ENCODE data around the gene TAMM41. TPM values are rescaled to one million over a fixed set of nuclear protein-coding genes. Genes with fewer than 3 reads are reported as not detected.

Gene TAMM41
- total and polyA plus RNA-seq, 10 of the 15 experiments (the other 5 are each of a cell fraction or from before 2014, with no cell fraction given) = 10.4 to 36.6 (median 18.3) TPM

GRCh38 chr3:11803977-11804892 lies 42.5 kb downstream of the TAMM41 start:
- POLR2A ChIA-PET = no interaction called here
- DNase-seq (ENCODE audit: low read depth, low spot score) = no peak
- WGBS (ENCODE audit: insufficient coverage, insufficient replicate concordance, low lambda C conversion rate, missing lambda C conversion rate) = 50% methylated on average over 2 of the region's 2 CpGs
- TF ChIP-seq BCLAF1 (IDR thresholded peaks at IDR 0.05) (no peak), ZNF217 (IDR thresholded peaks at IDR 0.05) (no peak), RAD21 (IDR thresholded peaks at IDR 0.05; ENCODE audit: insufficient read depth, low read depth, low read length) (peak; percentile 61), BCL11A (IDR thresholded peaks at IDR 0.05; ENCODE audit: low read depth, low read length) (no peak), ETV6 (conservative IDR thresholded peaks at IDR 0.05 in 1 of 2, IDR thresholded peaks at IDR 0.05 in 1 of 2; ENCODE audit: borderline replicate concordance in 1 of 2, low read depth in 1 of 2) (no peak), BHLHE40 (IDR thresholded peaks at IDR 0.05; ENCODE audit: borderline replicate concordance in 1 of 2, low read depth in 2 of 2, low read length in 1 of 2) (no peak), E4F1 (IDR thresholded peaks at IDR 0.05; ENCODE audit: borderline replicate concordance, partially characterized antibody) (no peak), RUNX3 (IDR thresholded peaks at IDR 0.05; ENCODE audit: low read length) (peak; percentile 46)
- TF ChIP-seq, protein P1, sequence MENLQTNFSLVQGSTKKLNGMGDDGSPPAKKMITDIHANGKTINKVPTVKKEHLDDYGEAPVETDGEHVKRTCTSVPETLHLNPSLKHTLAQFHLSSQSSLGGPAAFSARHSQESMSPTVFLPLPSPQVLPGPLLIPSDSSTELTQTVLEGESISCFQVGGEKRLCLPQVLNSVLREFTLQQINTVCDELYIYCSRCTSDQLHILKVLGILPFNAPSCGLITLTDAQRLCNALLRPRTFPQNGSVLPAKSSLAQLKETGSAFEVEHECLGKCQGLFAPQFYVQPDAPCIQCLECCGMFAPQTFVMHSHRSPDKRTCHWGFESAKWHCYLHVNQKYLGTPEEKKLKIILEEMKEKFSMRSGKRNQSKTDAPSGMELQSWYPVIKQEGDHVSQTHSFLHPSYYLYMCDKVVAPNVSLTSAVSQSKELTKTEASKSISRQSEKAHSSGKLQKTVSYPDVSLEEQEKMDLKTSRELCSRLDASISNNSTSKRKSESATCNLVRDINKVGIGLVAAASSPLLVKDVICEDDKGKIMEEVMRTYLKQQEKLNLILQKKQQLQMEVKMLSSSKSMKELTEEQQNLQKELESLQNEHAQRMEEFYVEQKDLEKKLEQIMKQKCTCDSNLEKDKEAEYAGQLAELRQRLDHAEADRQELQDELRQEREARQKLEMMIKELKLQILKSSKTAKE (IDR thresholded peaks at IDR 0.05; ENCODE audit: low read depth, poor library complexity, severe bottlenecking) = no peak
- TF ChIP-seq, protein P2, sequence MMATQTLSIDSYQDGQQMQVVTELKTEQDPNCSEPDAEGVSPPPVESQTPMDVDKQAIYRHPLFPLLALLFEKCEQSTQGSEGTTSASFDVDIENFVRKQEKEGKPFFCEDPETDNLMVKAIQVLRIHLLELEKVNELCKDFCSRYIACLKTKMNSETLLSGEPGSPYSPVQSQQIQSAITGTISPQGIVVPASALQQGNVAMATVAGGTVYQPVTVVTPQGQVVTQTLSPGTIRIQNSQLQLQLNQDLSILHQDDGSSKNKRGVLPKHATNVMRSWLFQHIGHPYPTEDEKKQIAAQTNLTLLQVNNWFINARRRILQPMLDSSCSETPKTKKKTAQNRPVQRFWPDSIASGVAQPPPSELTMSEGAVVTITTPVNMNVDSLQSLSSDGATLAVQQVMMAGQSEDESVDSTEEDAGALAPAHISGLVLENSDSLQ (IDR thresholded peaks at IDR 0.05) = no peak

More at GRCh38 chr3:11803977-11804892, 42.5 kb downstream of the TAMM41 start:
- ChIA-PET RAD21 (ENCODE audit: unreplicated experiment) (interaction anchor here (0.5 to 1.3 kb wide), 2 partner anchors 425 to 467 kb away, joined by 3 to 7 read pairs; no protein-coding TSS in a partner anchor), SMC1A (ENCODE audit: uncharacterized antibody, unreplicated experiment) (interaction anchor here (0.6 to 1.4 kb wide), 5 partner anchors 13 to 424 kb away, joined by 3 read pairs; no protein-coding TSS in a partner anchor), CTCF (interaction anchor here (0.5 to 2.8 kb wide), 18 partner anchors 10 to 565 kb away, joined by 3 to 20 read pairs (median 4); no protein-coding TSS in a partner anchor)
- peaks cover 2% of the 10 kb centered on the region; the same call in 1 of the 3 replicates for H3K9me3 ChIP-seq (replicated peaks; ENCODE audit: control insufficient read depth, insufficient read depth, low read length)
- no peak overlapping the region for H3K27ac ChIP-seq (ENCODE audit: control insufficient read depth, insufficient read depth)
- ATAC-seq (peak; percentile 94), FAIRE-seq (peak; percentile 41)
- H3K9ac ChIP-seq (ENCODE audit: control insufficient read depth, insufficient read depth, low read length) = no peak overlapping the region
- H3K4me3 ChIP-seq = no peak overlapping the region
- no peak overlapping the region for H3K4me2 ChIP-seq (ENCODE audit: control insufficient read depth, insufficient read depth)
- H3K79me2 ChIP-seq (ENCODE audit: control insufficient read depth, insufficient read depth, low read length) = no peaks in the 10 kb centered on the region
- H2AFZ ChIP-seq (ENCODE audit: control insufficient read depth, low read depth, low read length) = no peak overlapping the region
- in situ Hi-C loops (cut with MboI) = loop anchor here (10.0 kb wide), 1 partner anchor 419 kb away; no protein-coding TSS in a partner anchor
- no peaks in the 10 kb centered on the region for H4K20me1 ChIP-seq (ENCODE audit: control insufficient read depth, insufficient read depth)
- H3K36me3 ChIP-seq (ENCODE audit: control insufficient read depth in 2 of 2, insufficient read depth in 2 of 2, low read length in 1 of 2) = peaks cover 2 to 9% of the 10 kb centered on the region in 2 experiments; a peak in 2 of 4 replicates
- intact Hi-C loops (cut with micrococcal nuclease; ENCODE audit: unreplicated experiment) = loop anchor here (1.0 to 5.0 kb wide), 2 partner anchors 149 to 427 kb away; no protein-coding TSS in a partner anchor
- no TSS peak for BruUV-seq (replicated peaks)
- H3K4me1 ChIP-seq (ENCODE audit: control insufficient read depth, insufficient read depth, low read length) = no peaks in the 10 kb centered on the region
- no peaks in the 10 kb centered on the region for H3K27me3 ChIP-seq (replicated peaks in 1 of 2; ENCODE audit: control insufficient read depth in 2 of 2, insufficient read depth in 2 of 2, low read length in 1 of 2)

Measured in GM12878 (cell line).